ENCODE results near the gene COBL. TPM values are rescaled to one million over a fixed set of nuclear protein-coding genes. Genes with fewer than 3 reads are reported as not detected.
A peak's percentile ranks its signal among the peaks of the same experiment; 100 is the strongest.

The COBL gene
- total and polyA plus RNA-seq, 2 donors (not counting 3 experiments of a cell fraction or from before 2014, with no cell fraction given) = 0.11 TPM; not detected in 1

- Histone ChIP-seq H3K9me1 (replicated peaks; ENCODE audit: control insufficient read depth, extremely low read depth, insufficient read depth, low read length) (no peaks in the 10 kb centered on the region), H3K9me3 (replicated peaks; ENCODE audit: control insufficient read depth, insufficient read depth, low read length) (no peaks in the 10 kb centered on the region), H3K4me2 (ENCODE audit: insufficient read depth, low read length) (no peak overlapping the region), H3K4me3 (replicated peaks in 1 of 3; ENCODE audit: insufficient read depth in 1 of 3, low read depth in 1 of 3, low read length in 3 of 3) (no peak overlapping the region), H3K36me3 (ENCODE audit: control insufficient read depth in 2 of 2, extremely low read depth in 1 of 2, insufficient read depth in 2 of 2, low read length in 2 of 2) (no peaks in the 10 kb centered on the region), H3K27me3 (ENCODE audit: control insufficient read depth in 2 of 2, insufficient read depth in 2 of 2, low read length in 2 of 2) (peaks cover 2 to 5% of the 10 kb centered on the region in 2 experiments), H4K20me1 (replicated peaks; ENCODE audit: control insufficient read depth, extremely low read depth, insufficient read depth, low read length) (no peaks in the 10 kb centered on the region), H3K4me1 (ENCODE audit: control insufficient read depth, extremely low read depth, insufficient read depth, low read length) (no peaks in the 10 kb centered on the region), H3K79me2 (ENCODE audit: control insufficient read depth, insufficient read depth, low read length) (no peaks in the 10 kb centered on the region), H2AFZ (ENCODE audit: low read depth, low read length) (peak overlapping the region; percentile 31), H3K27ac (ENCODE audit: insufficient read depth, low read depth, low read length) (no peak overlapping the region), H3K9ac (replicated peaks; ENCODE audit: extremely low read depth, insufficient read depth, low read length) (no peak overlapping the region)
- DNase-seq (ENCODE audit: low read depth, low spot score) (peak; percentile 5), FAIRE-seq (no peak)
- CTCF ChIA-PET = interaction anchor here (0.7 to 1.0 kb wide), 3 partner anchors 11 to 283 kb away, joined by 3 read pairs; no protein-coding TSS in a partner anchor
- dilution Hi-C loops (cut with MboI; ENCODE audit: extremely low pct_ligation_motif_present, low sequenced_read_pairs) (no loop called here), intact Hi-C loops (cut with micrococcal nuclease) (no loop called here)
- POLR2A ChIA-PET = no interaction called here
- no TSS peak for BruUV-seq (replicated peaks)
- TF ChIP-seq MAX (IDR thresholded peaks at IDR 0.05; ENCODE audit: insufficient read depth, insufficient read length) = no peak
- TF ChIP-seq JUN (IDR thresholded peaks at IDR 0.05; ENCODE audit: borderline replicate concordance, insufficient read depth, insufficient read length, low read depth) = no peak
- no peak for TF ChIP-seq GATA2 (IDR thresholded peaks at IDR 0.05; ENCODE audit: insufficient read depth, insufficient read length, low read depth, low read length)
- no peak for TF ChIP-seq CTCF (IDR thresholded peaks at IDR 0.05; ENCODE audit: extremely low read depth in 1 of 2, insufficient read depth in 1 of 2, low read depth in 1 of 2, low read length in 2 of 2)
- no peak for TF ChIP-seq POLR2A (IDR thresholded peaks at IDR 0.05; ENCODE audit: low read depth, low read length)
- no peak for TF ChIP-seq FOS (IDR thresholded peaks at IDR 0.05; ENCODE audit: borderline replicate concordance, insufficient read depth, low read length)
- no peak for TF ChIP-seq MYC (IDR thresholded peaks at IDR 0.05; ENCODE audit: low read depth, low read length)
- no peak for TF ChIP-seq EZH2 (IDR thresholded peaks at IDR 0.05; ENCODE audit: borderline replicate concordance, low read depth, low read length, severe bottlenecking)
- TF ChIP-seq POLR2AphosphoS5 (IDR thresholded peaks at IDR 0.05; ENCODE audit: insufficient read depth, low read depth, low read length) = no peak
These were observed 306.7 kb downstream of the COBL start for GRCh38 chr7:51009716-51010496.
